ENCODE measurements around the gene SH2B2.

DNA sequence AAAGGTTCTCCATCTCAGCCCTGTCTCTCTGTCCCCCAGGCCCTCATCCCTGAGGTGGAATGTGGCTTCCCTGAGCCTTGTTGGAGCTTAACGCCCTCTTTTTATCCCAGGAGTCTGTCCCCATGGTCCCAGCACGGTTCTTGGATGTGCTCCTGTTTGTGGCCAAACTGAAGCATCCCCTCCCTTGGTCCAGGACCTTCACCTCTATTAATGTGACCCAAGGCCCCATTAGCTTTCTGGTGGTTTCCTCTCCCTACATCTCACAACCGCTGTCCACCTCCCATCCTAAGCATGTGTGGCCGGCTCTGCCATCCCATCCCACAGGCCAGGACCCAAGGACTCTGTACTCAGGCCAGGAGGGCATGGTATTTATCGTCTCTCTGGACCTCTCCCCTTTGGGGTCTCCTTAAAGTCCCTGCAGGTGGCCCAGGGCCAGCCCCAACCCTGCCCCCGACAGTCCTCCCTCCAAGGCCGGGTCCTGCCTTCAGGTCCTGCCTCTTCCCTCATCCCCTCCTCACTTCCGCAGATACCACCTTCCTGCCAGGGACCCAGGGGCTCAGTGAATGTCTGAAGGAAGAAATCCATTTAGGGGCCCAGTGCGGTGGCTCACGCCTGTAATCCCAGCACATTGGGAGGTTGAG is 15.4 kb upstream of the SH2B2 start:
- TF ChIP-seq, protein P1, sequence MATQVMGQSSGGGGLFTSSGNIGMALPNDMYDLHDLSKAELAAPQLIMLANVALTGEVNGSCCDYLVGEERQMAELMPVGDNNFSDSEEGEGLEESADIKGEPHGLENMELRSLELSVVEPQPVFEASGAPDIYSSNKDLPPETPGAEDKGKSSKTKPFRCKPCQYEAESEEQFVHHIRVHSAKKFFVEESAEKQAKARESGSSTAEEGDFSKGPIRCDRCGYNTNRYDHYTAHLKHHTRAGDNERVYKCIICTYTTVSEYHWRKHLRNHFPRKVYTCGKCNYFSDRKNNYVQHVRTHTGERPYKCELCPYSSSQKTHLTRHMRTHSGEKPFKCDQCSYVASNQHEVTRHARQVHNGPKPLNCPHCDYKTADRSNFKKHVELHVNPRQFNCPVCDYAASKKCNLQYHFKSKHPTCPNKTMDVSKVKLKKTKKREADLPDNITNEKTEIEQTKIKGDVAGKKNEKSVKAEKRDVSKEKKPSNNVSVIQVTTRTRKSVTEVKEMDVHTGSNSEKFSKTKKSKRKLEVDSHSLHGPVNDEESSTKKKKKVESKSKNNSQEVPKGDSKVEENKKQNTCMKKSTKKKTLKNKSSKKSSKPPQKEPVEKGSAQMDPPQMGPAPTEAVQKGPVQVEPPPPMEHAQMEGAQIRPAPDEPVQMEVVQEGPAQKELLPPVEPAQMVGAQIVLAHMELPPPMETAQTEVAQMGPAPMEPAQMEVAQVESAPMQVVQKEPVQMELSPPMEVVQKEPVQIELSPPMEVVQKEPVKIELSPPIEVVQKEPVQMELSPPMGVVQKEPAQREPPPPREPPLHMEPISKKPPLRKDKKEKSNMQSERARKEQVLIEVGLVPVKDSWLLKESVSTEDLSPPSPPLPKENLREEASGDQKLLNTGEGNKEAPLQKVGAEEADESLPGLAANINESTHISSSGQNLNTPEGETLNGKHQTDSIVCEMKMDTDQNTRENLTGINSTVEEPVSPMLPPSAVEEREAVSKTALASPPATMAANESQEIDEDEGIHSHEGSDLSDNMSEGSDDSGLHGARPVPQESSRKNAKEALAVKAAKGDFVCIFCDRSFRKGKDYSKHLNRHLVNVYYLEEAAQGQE (IDR thresholded peaks at IDR 0.05; ENCODE audit: borderline replicate concordance): no peak
- TF ChIP-seq RAD21 (conservative IDR thresholded peaks at IDR 0.05) (no peak), EZH2 (IDR thresholded peaks at IDR 0.05; ENCODE audit: borderline replicate concordance, insufficient read depth, low read length, poor library complexity, severe bottlenecking) (no peak), POLR2AphosphoS5 (IDR thresholded peaks at IDR 0.05) (no peak), SMC3 (conservative IDR thresholded peaks at IDR 0.05; ENCODE audit: poor library complexity) (no peak), EP300 (conservative IDR thresholded peaks at IDR 0.05; ENCODE audit: poor library complexity, severe bottlenecking) (no peak), TAF1 (IDR thresholded peaks at IDR 0.05; ENCODE audit: low read depth) (no peak)
- TF ChIP-seq, protein P2, sequence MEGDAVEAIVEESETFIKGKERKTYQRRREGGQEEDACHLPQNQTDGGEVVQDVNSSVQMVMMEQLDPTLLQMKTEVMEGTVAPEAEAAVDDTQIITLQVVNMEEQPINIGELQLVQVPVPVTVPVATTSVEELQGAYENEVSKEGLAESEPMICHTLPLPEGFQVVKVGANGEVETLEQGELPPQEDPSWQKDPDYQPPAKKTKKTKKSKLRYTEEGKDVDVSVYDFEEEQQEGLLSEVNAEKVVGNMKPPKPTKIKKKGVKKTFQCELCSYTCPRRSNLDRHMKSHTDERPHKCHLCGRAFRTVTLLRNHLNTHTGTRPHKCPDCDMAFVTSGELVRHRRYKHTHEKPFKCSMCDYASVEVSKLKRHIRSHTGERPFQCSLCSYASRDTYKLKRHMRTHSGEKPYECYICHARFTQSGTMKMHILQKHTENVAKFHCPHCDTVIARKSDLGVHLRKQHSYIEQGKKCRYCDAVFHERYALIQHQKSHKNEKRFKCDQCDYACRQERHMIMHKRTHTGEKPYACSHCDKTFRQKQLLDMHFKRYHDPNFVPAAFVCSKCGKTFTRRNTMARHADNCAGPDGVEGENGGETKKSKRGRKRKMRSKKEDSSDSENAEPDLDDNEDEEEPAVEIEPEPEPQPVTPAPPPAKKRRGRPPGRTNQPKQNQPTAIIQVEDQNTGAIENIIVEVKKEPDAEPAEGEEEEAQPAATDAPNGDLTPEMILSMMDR (IDR thresholded peaks at IDR 0.05; ENCODE audit: poor library complexity, severe bottlenecking): no peak

All from neural cell (in vitro differentiated cells).